NCI-H1105 treated with DMSO at 0.1 percent for 48 hours (cell line): ENCODE results near the gene CD151.

Experiments
- DNase-seq: peaks from one replicate; lab custom pipeline; 2025; lab: John Stamatoyannopoulos, UW

Gene CD151

GRCh38 chr11:797296-798092 lies 35.3 kb upstream of the CD151 start:
- peak; percentile 72 for DNase-seq

- peak; percentile 52 for DNase-seq
Measured at GRCh38 chr11:798093-798713, 34.5 kb upstream of the CD151 start, which contains the start of gene SLC25A22. Gene SLC25A22 (minus strand): TSS chr11:798281. CDS start chr11:795006, 3,275 bp downstream.

- DNase-seq = no peak
Measured at GRCh38 chr11:799641-800316, 33.0 kb upstream of the CD151 start.

GRCh38 chr11:800473-800872 lies 32.3 kb upstream of the CD151 start:
- no peak for DNase-seq

GRCh38 chr11:801097-801780 lies 31.5 kb upstream of the CD151 start:
- DNase-seq = no peak

- no peak for DNase-seq
Measured at GRCh38 chr11:802018-802617, 30.6 kb upstream of the CD151 start.

- DNase-seq = no peak
Measured at GRCh38 chr11:802693-803466, 29.9 kb upstream of the CD151 start.

GRCh38 chr11:803467-803742 lies 29.3 kb upstream of the CD151 start:
- DNase-seq = no peak

- peak; percentile 87 for DNase-seq
Measured at GRCh38 chr11:803770-804598, 28.8 kb upstream of the CD151 start.

- peak; percentile 71 for DNase-seq
Measured at GRCh38 chr11:804599-804964, 28.2 kb upstream of the CD151 start.

- DNase-seq = no peak
Measured at GRCh38 chr11:808427-809286, 24.1 kb upstream of the CD151 start.

- peak; percentile 93 for DNase-seq
Measured at GRCh38 chr11:809287-810039, 23.3 kb upstream of the CD151 start, which contains the start of gene RPLP2. Gene RPLP2 (plus strand): TSS chr11:809967. CDS start chr11:810235, 268 bp downstream.

GRCh38 chr11:810040-810567 lies 22.6 kb upstream of the CD151 start:
- DNase-seq = no peak

- no peak for DNase-seq
Measured at GRCh38 chr11:811446-812245, 21.1 kb upstream of the CD151 start.

GRCh38 chr11:812390-812789 lies 20.4 kb upstream of the CD151 start:
- no peak for DNase-seq

- no peak for DNase-seq
Measured at GRCh38 chr11:813072-813455, 19.7 kb upstream of the CD151 start.

GRCh38 chr11:813456-814096 lies 19.2 kb upstream of the CD151 start:
- DNase-seq = no peak
